SJCRH30 (cell line): ENCODE measurements around the gene USP13. TPM values are rescaled to one million over a fixed set of nuclear protein-coding genes. Genes with fewer than 3 reads are reported as not detected.
"Not testable (repeated sequence)": the region's sequence is repeated elsewhere in the genome, so short reads cannot be mapped to it uniquely, and the experiment has no call there.

Experiments
- DNase-seq, 2 experiments: peaks; one replicate each; pipeline ENCODE4 v3.0.0-alpha.2; 2015 to 2020
- H3K27ac ChIP-seq: fragments of 250-450 bp; sonication (Bioruptor Pico); 2 replicates; pipeline ENCODE4 v1.5.1; 2020; ENCODE audit warnings: mild to moderate bottlenecking, moderate library complexity
- H3K27me3 ChIP-seq: fragments of 250-450 bp; sonication (Bioruptor Pico); 2 replicates; pipeline ENCODE4 v1.5.1; 2020; ENCODE audit warnings: mild to moderate bottlenecking, moderate library complexity
- H3K36me3 ChIP-seq: fragments of 250-450 bp; sonication (Bioruptor Pico); 2 replicates; pipeline ENCODE4 v1.5.1; 2020; ENCODE audit warnings: mild to moderate bottlenecking, moderate library complexity
- H3K4me1 ChIP-seq: fragments of 250-450 bp; sonication (Bioruptor Pico); 2 replicates; pipeline ENCODE4 v1.5.1; 2020; ENCODE audit warnings: mild to moderate bottlenecking, moderate library complexity
- H3K4me3 ChIP-seq: fragments of 250-450 bp; sonication (Bioruptor Pico); 2 replicates; pipeline ENCODE4 v1.5.1; 2020; ENCODE audit warnings: mild to moderate bottlenecking, moderate library complexity
- H3K9me3 ChIP-seq: fragments of 250-450 bp; sonication (Bioruptor Pico); replicated peaks from 2 replicates; pipeline ENCODE4 v1.5.1; 2020; ENCODE audit warnings: mild to moderate bottlenecking, moderate library complexity
- total RNA-seq: library from RNA; depleted of rRNA; stranded (reverse); fragments of >200 nt; shearing (Covaris generic); gene quantifications from 2 replicates; pipeline ENCODE4 v1.2.3, GENCODE V29; 2014

Gene USP13
- total RNA-seq, 1 experiment from 2014 or later, result 14.5 TPM

DNA sequence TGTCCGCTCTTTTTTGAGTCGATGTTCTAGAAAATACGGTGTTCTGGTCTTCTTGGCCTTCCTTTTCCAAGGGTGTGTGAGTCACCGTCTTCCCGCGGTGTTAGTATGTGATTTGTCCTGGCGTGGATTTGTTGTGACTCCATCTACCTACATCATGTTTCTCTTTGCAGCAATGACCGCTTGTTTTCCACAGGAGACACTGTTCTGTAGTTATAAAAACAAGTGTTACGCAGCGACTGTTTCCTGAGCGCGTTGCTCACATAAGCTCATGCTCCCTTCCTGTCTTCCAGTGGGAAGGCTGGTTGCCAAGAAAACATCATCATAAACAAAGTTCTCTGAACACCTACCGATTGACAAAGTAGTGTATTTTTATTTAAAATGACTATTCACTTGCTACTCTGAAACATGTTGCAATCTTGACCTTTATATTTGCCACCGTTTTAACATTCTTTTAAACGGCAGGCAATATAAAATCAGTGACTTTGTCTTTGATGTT lies 19.0 kb downstream of the USP13 start:
- no peak for DNase-seq
- Histone ChIP-seq H3K27me3 (no peaks in the 10 kb centered on the region), H3K27ac (no peak overlapping the region), H3K4me3 (no peak overlapping the region), H3K36me3 (no peaks in the 10 kb centered on the region), H3K4me1 (peaks cover 1% of the 10 kb centered on the region; the same call in 1 of the 2 replicates), H3K9me3 (no peaks in the 10 kb centered on the region)

DNA sequence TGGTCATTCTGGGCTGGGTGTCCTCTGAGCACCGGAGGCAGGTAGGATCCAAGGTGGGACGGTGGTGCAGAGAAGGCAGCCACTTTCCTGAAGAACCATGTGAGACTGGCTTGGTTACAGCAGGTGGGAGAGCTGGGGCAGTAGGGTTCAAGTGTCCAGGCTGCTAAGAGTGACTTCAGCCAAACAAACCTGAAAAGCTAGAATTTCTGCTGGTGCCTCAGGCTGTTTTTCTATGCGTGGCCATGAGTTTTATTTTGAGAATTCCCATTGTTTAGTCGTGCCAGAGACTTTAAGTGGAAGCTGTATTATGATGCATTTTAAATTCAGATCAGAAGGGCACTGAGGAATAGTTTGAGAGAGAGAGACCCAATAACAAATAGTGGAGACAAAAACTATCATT lies 20.1 kb downstream of the USP13 start:
- H3K4me3 ChIP-seq, result no peak overlapping the region
- no peak overlapping the region for H3K27ac ChIP-seq
- H3K4me1 ChIP-seq, result no peaks in the 10 kb centered on the region
- no peaks in the 10 kb centered on the region for H3K36me3 ChIP-seq
- no peak for DNase-seq
- no peaks in the 10 kb centered on the region for H3K9me3 ChIP-seq
- H3K27me3 ChIP-seq, result no peaks in the 10 kb centered on the region

DNA sequence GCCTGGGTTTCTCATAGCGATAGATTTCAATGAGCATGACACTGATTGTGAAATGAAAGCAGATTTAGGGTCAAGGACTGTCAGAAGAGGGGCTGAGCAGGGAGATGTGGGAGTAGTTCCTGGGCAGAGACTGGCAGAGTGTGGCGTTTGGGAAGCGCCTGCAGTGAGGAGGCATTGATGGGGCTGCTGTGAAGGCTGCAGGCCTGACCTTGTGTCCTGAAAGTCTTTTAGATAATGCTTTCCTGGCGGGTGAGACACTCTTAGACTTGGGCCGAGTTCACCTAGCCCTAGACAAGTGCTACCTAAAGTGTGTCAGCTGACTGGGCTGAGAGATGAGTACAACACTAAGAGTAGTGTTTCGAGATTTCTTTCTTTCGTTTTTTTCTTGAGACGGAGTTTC lies 20.7 kb downstream of the USP13 start:
- DNase-seq, result no peak
- H3K27me3 ChIP-seq, result no peaks in the 10 kb centered on the region
- H3K4me3 ChIP-seq, result no peak overlapping the region
- H3K27ac ChIP-seq, result no peak overlapping the region
- no peaks in the 10 kb centered on the region for H3K4me1 ChIP-seq
- no peaks in the 10 kb centered on the region for H3K36me3 ChIP-seq
- H3K9me3 ChIP-seq, result no peaks in the 10 kb centered on the region

DNA sequence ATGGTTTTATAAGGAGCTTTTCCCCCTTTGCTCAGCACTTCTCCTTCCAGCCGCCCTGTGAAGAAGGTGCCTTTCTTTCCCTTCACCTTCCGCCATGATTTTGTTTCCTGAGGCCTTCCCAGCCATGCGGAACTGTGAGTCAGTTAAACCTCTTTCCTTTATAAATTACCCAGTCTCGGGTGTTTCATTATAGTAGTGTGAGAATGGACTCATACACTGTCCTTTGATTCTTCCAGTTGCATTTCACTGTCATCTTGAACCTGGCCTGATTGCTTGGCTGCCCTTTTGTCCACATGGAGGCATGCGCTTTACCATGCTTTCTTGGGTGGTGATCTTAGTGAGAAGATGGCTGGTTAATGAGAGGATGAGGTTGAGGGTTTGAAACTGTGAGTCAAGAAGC lies 23.2 kb downstream of the USP13 start:
- Histone ChIP-seq H3K4me1 (no peaks in the 10 kb centered on the region), H3K36me3 (no peaks in the 10 kb centered on the region; the same call in 1 of the 2 replicates), H3K27me3 (no peaks in the 10 kb centered on the region), H3K27ac (no peak overlapping the region), H3K4me3 (no peak overlapping the region), H3K9me3 (no peaks in the 10 kb centered on the region)
- DNase-seq, result no peak

DNA sequence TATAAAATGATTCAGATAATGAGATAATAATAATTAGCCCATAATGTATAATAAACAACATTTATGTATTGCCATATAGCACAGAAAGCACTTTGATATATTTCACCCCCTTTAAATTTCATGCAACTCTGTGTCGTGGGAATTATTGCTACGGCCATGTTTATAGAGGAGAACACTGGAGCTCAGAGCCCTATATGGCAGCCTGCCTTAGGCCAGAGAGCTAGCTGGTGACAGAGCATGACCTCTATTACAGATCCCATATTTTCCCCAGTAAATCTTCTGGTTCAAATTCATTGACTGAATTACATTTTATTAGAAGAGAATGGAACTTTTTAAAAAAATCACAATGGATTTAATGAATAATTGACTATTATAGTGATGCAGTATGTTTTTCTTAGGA lies 25.0 kb downstream of the USP13 start:
- Histone ChIP-seq H3K4me1 (no peaks in the 10 kb centered on the region), H3K36me3 (no peaks in the 10 kb centered on the region; the same call in 1 of the 2 replicates), H3K9me3 (no peaks in the 10 kb centered on the region), H3K27ac (no peak overlapping the region), H3K4me3 (no peak overlapping the region), H3K27me3 (no peaks in the 10 kb centered on the region)
- no peak for DNase-seq

DNA sequence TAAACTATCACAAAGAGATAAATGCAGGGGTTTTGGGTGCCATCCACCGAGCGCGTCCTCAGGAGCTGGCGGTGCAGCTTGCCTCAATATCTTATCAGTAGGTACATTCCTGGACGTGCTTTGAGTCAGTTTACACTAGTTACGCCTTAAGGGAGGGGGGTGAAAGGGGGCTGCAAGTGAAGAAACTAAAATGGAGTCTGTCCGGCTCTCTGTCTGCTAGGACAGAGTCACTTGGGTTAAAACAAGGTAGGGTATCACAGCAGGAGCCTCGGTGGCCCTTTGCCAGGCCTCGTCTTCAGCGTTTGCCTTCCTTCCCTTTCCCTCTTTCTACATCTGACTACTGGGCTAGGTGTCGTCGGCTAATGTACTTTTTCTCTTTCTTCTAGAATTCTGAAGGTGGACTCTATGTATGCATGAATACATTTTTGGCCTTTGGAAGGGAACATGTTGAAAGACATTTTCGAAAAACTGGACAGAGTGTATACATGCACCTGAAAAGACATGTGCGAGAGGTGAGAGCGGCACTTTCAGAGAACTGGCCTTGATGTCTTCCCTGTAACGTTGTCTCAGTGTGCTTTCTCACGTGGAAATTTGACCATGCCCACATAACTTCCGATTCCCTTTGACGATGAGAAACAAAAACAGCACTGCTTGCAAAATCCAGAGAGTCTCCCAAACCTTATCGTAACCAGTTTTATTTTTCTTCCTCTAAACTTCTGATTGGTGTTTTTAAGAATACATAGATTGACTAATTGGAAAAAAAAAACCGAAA lies 28.8 kb downstream of the USP13 start:
- Histone ChIP-seq H3K27me3 (no peaks in the 10 kb centered on the region), H3K9me3 (no peaks in the 10 kb centered on the region), H3K4me1 (no peaks in the 10 kb centered on the region), H3K4me3 (no peak overlapping the region), H3K27ac (no peak overlapping the region), H3K36me3 (no peaks in the 10 kb centered on the region; the same call in 1 of the 2 replicates)
- no peak for DNase-seq

DNA sequence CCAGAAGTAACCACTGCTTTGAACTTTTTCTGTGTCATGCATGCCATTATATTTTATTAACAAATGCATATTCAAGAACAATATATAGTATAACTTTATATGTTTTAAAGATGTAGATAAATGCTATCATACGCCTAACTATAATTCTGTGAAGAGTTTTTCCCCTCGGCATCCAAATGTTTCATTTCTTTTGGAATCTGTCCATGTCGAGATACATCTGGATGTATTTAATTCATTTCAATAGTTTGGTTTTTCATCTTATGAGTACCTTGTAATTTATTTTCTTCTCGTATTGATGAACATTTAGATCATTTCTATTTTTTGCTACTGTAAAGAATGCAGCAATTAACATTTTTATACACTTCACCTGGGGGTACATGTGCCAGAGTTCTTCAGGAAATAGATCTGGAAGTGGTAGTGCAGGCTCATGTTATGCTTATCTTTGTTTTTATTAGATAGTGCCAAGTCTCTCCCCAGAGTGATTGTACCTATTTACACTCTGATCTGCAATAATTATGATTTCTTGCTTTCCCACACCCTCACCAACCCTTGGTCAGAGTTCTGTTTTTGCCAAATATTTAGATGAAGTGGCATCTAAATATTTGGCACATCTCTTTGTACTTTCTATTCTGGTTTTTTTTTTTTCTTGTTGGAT lies 29.7 kb downstream of the USP13 start:
- H3K27ac ChIP-seq, result no peak overlapping the region
- DNase-seq, result no peak
- H3K9me3 ChIP-seq, result no peaks in the 10 kb centered on the region
- H3K36me3 ChIP-seq, result no peaks in the 10 kb centered on the region; the same call in 1 of the 2 replicates
- no peaks in the 10 kb centered on the region for H3K4me1 ChIP-seq
- H3K4me3 ChIP-seq, result no peak overlapping the region
- H3K27me3 ChIP-seq, result no peaks in the 10 kb centered on the region

DNA sequence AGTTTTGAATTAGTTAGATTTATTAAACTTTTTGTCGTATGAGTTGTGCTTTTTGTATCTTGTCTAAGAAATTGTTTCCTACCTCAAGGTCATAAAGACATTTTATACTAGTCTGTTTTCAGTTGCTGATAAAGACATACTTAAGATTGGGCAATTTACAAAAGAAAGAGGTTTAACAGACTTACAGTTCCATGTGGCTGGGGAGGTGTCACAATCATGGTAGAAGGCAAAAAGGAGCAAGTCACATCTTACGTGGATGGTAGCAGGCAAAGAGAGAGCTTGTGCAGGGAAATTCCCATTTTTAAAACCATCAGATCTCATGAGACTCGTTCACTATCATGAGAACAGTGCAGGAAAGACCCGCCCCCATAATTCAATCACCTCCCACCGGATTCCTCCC lies 30.4 kb downstream of the USP13 start:
- H3K27ac ChIP-seq, H3K4me1 ChIP-seq, H3K4me3 ChIP-seq, H3K36me3 ChIP-seq, DNase-seq, H3K27me3 ChIP-seq, H3K9me3 ChIP-seq: not testable (repeated sequence)

DNA sequence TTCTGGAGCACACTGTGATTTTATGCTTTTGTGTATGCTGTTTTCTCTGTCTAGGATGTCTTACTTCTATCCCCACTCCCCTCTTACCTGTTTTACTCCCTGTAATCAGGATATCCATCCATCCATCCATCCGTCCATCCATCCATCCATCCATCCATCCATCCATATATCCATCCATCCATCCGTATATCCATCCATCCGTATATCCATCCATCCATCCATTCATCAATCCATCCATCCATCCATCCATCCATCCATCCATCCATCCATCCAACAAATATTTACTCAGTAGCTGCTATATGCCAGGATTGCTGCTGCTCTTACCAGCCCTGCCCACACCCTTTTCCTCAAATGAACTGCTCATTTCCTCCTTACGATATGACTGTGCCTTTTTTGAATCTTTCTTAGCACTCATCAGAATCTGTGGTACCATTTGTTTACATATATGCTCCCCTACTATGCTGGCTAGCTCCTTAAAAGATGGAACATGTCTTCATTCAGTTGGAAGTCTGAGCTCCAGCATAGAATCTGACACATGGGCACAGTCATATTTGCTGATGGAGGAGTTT lies 35.2 kb downstream of the USP13 start:
- no peak overlapping the region for H3K4me3 ChIP-seq
- H3K4me1 ChIP-seq, result no peaks in the 10 kb centered on the region
- no peak overlapping the region for H3K27ac ChIP-seq
- H3K27me3 ChIP-seq, result no peaks in the 10 kb centered on the region
- DNase-seq, result no peak
- H3K36me3 ChIP-seq, result peaks cover 5% of the 10 kb centered on the region; the same call in 1 of the 2 replicates
- H3K9me3 ChIP-seq, result no peaks in the 10 kb centered on the region

DNA sequence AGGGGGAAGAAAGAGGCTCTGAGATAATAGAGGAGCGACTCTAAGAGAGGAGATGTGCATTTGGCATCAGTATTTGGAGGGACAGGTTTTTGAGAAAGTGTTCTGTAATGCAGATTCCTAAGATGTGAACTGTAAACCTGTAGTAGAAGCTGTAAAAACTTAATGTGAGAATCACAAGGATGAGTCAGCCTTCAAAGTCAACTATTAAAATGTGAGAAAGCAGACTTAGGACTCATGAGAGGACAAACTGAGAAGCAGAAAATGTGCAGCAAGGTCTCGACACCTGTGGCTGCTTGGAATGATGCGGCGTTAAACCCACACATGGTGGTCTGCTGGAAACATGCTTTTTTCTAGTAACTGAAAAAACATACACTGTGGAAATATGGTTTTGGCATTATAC lies 36.0 kb downstream of the USP13 start:
- H3K27ac ChIP-seq, result no peak overlapping the region
- H3K4me1 ChIP-seq, result no peaks in the 10 kb centered on the region
- H3K27me3 ChIP-seq, result no peaks in the 10 kb centered on the region
- no peaks in the 10 kb centered on the region for H3K9me3 ChIP-seq
- H3K4me3 ChIP-seq, result no peak overlapping the region
- no peak for DNase-seq
- peaks cover 5% of the 10 kb centered on the region; the same call in 1 of the 2 replicates for H3K36me3 ChIP-seq

DNA sequence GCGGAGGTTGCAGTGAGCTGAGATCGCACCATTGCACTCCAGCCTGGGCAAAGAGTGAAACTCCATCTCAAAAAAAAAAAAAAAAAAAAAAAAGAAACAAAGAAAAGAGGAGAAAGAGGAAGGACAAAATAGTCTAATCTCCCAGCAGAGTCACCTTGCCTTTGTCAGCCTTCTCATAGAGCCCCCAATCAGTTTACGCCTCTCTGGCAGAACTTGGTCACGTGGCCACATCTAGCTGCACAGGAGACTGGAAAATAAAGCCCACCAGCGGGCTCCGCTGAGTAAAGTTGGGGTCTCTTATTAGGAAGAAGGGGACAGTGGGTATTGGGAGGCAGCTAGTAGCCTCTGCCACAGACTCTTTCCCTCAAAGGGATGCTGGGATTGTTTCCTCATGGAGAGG lies 41.9 kb downstream of the USP13 start:
- no peak for DNase-seq
- Histone ChIP-seq H3K36me3 (peaks cover 5% of the 10 kb centered on the region; the same call in 1 of the 2 replicates), H3K27me3 (no peaks in the 10 kb centered on the region), H3K4me3 (no peak overlapping the region), H3K9me3 (no peaks in the 10 kb centered on the region), H3K27ac (no peak overlapping the region), H3K4me1 (no peaks in the 10 kb centered on the region)

DNA sequence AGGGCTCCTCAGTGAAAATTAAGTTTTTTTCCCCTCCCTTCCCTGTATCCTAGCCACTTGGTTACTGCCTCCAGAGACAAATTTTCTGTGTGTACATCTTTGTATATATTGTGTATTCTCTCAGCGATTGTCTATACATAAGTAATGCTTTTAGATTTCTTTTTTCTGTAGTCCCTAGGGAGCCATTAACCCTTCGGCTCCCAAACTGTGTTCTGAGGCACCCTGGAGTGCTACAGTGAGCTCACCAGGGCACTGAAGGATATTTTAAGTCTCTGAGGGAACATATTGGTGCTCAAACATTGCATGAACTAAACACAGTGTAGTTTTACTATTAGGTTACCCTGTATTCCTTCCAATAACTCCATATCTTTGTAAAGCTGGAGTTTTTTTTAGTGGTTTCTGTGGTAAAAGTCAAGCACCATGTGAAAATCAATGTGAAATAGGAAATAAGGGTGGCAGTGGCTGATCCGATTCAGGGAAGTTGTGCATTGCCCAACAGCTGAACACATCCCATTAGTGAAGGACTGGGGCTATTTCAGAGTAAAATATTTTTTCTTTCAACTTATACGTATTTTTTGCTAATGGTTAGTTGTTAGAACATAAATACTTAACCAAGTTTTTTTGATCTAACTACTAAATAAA lies 43.0 kb downstream of the USP13 start:
- H3K27ac ChIP-seq, result no peak overlapping the region
- H3K4me3 ChIP-seq, result no peak overlapping the region
- no peak for DNase-seq
- no peaks in the 10 kb centered on the region for H3K4me1 ChIP-seq
- no peaks in the 10 kb centered on the region for H3K27me3 ChIP-seq
- no peaks in the 10 kb centered on the region for H3K9me3 ChIP-seq
- peaks cover 5% of the 10 kb centered on the region; the same call in 1 of the 2 replicates for H3K36me3 ChIP-seq

DNA sequence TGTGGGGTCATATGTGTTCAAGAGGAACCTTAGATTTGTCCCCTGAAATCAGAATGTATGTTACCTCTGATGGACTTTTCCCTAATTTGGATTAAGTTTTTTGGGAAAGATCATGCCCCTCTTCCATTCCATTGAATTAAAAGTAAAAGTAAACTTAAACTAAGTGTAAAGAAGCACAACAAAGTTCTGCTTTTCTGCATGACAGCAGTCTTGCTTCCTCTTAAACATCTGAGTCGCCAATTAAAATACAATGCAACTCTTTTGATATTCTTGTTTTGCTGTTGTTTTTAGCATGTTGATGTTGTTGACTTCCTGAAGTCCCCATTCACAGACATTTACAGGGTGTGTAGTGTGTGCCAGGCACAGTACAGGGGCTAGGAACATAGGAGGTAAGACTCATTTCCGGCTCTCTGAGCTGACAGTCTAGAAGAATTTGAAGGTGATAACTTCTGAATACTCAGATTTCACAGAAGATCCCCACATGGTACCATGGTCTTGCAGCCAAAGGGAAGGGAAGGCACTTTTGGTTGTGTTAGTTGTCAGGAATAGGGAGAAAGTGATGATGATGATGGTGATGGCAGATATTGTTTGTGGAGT lies 45.0 kb downstream of the USP13 start:
- no peak overlapping the region for H3K27ac ChIP-seq
- peaks cover 4% of the 10 kb centered on the region for H3K36me3 ChIP-seq
- H3K27me3 ChIP-seq, result no peaks in the 10 kb centered on the region

DNA sequence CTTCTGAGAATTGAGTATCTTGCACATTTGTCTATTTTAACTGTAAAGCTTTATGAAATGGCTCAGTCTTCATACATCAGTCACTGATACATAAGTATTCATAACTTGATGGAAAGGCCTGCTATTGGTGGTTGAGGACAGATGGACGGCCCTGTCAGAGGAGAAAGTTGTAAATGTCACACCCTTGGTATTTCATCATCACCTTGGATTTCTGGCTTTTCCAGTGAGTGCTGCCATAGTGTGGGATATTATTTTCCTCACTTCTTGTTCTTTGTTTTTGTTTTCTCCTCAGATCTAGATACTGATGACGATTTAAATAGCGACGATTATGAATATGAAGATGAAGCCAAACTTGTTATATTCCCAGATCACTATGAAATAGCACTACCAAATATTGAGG lies 47.9 kb downstream of the USP13 start:
- peaks cover 4% of the 10 kb centered on the region; the same call in 1 of the 2 replicates for H3K36me3 ChIP-seq
- no peak for DNase-seq
- H3K9me3 ChIP-seq, result no peaks in the 10 kb centered on the region
- H3K27me3 ChIP-seq, result no peaks in the 10 kb centered on the region
- H3K4me3 ChIP-seq, result no peak overlapping the region
- no peak overlapping the region for H3K27ac ChIP-seq
- H3K4me1 ChIP-seq, result no peaks in the 10 kb centered on the region; the same call in 1 of the 2 replicates

More for the DNA sequence above, 45.0 kb downstream of the USP13 start:
- no peaks in the 10 kb centered on the region for H3K4me1 ChIP-seq
- no peak for DNase-seq
- no peak overlapping the region for H3K4me3 ChIP-seq
- no peaks in the 10 kb centered on the region for H3K9me3 ChIP-seq
